HT-29 (cell line): ENCODE data around the gene OR5AR1. TPM values are rescaled to one million over a fixed set of nuclear protein-coding genes. Genes with fewer than 3 reads are reported as not detected.

Experiments
- small RNA-seq: library from RNA; depleted of rRNA; stranded (forward); fragments of <200 nt; gene quantifications from one replicate; pipeline ENCODE3, GENCODE V24; 2014
- total RNA-seq: library from RNA; depleted of rRNA; stranded (reverse); fragments of >200 nt; shearing (Covaris generic); gene quantifications from 2 replicates; pipeline ENCODE4 v1.2.3, GENCODE V29; 2014; rRNA removed

The OR5AR1 gene
- total RNA-seq, 1 experiment from 2014 or later = not detected

Small RNA genes lying within 50 kb of the gene (small RNA-seq; reads per million reads assigned to genes)
- gene AP004245.1 = not detected

Other genes with a start within 250 kb of the OR5AR1 start
- gene OR5M3, start 190.3 kb upstream of the OR5AR1 start, total RNA-seq = not detected in 2 replicates
- gene OR5M8, start 172.3 kb upstream of the OR5AR1 start, total RNA-seq = not detected in 2 replicates
- gene OR5M11, start 120.4 kb upstream of the OR5AR1 start, total RNA-seq = not detected in 2 replicates
- not detected in 2 replicates for gene OR5M10, start 86.0 kb upstream of the OR5AR1 start, total RNA-seq
- not detected in 2 replicates for gene OR5M1, start 48.8 kb upstream of the OR5AR1 start, total RNA-seq
- not detected in 2 replicates for gene OR5AP2, start 21.2 kb upstream of the OR5AR1 start, total RNA-seq
- gene OR9G1, start 35.4 kb downstream of the OR5AR1 start, total RNA-seq = not detected in 2 replicates
- not detected in 2 replicates for gene OR9G4, start 85.0 kb downstream of the OR5AR1 start, total RNA-seq